NCI-H1417 treated with DMSO at 0.1 percent for 48 hours (cell line): ENCODE data around the gene TBPL2.
A peak's percentile ranks its signal among the peaks of the same experiment; 100 is the strongest.
"Not testable (repeated sequence)": the region's sequence is repeated elsewhere in the genome, so short reads cannot be mapped to it uniquely, and the experiment has no call there.

Source experiments
- DNase-seq: peaks from one replicate; lab custom pipeline; 2025; lab: John Stamatoyannopoulos, UW

Gene TBPL2

GRCh38 chr14:55440385-55440784, at the start of gene TBPL2:
Gene TBPL2 (minus strand): TSS chr14:55440616. CDS start chr14:55440449, 167 bp downstream.
- DNase-seq: no peak

GRCh38 chr14:55488204-55488603, 47.8 kb upstream of the TBPL2 start:
- no peak for DNase-seq

DNA sequence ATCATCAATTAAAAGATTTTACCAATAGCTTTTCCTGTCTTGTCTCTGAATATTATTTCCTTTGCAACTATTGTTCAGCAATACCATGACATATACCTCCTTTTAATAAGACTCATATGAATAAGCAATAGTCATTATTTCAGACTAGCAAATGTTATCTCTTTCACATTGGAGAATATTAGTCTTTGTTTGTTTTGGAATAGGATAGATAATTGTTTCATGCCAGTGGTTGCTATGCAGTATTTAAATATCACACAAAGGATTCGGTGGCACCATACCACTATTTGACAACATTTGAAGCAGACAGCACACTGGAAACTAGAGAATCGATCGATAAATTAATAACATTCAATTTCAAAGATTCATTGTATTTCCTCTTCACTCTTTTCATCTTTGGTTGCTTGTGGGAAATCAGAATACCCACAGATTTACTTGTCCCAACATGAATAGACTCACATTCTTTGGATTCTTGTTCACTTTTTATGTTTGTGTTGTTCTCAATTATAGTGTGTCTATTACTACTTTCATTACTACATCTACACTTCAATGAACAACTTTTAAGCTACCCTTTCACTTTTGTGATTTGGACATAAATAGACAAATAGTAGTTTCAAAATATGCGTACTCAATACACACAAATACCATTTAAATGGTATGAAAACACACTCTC, 42.7 kb upstream of the TBPL2 start:
- no peak for DNase-seq

DNA sequence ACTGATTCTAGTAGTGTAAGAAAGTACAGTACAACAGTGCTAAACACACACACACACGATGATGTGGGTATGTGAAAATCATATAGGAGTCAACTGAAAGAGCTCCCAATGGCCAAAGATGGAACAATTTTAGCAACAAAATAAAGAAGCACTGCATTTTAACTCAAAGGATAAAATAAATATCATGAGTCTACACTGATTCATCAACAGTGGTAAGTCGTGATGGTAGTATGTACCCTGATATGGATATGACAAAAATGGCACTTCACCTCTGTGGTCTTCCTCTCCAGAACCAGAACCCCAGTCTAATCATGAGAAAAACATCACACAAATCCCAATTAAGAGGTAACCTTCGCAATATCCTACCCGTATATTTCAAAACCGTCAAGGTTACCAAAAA, 41.4 kb upstream of the TBPL2 start:
- no peak for DNase-seq

DNA sequence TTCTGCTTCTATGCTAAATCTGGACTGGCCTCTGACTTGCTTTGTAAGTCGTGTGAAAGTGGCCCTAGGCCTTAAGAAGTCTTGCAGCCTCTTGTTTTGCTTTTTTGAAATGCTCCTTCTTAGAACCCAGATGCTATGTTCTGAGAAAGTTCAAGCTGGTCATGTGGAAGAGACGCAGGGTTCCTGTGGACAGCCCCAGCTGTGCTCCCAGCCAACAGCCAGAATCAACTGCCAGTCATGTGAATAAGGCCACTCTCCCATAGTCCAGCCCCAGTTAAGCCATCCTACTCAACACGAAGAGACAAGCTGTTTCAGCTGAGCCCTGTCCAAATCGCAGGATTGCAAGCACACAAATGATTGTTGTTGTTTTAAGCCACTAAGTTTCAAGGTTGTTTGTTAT, 37.3 kb upstream of the TBPL2 start:
- DNase-seq: no peak

DNA sequence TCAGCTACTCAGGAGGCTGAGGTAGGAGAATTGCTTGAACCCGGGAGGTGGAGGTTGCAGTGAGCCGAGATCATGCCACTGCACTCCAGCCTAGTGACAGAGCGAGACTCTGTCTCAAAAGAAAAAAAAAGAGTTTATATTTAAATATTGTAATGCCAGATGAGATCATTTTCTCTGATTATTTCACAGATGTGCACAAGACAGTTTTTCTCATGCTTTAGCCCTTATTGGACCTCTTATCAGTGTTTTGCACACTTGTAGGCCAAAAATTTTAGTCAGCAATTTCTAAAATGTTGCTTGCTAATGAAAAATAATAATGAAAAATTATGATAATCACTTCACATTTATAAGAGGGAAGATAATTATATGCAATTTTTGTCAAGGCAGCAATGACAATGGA, 36.0 kb upstream of the TBPL2 start:
- not testable (repeated sequence) for DNase-seq

DNA sequence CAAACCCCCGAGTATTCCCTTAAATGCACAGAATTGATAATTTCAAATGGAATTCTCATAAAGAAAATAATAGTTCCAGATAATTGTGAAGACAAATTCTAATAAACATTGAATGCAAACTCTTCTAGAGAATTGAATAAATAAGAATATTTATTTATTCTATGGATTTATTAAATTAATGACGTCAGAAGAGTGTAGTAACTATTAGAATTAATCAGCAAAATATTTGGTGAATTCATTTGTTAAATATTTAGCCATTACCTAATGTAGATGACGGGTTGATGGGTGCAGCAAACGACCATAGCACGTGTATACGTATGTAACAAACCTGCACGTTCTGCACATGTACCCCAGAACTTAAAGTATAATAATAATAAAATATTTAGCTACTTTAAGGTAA, 33.4 kb upstream of the TBPL2 start:
- no peak for DNase-seq

DNA sequence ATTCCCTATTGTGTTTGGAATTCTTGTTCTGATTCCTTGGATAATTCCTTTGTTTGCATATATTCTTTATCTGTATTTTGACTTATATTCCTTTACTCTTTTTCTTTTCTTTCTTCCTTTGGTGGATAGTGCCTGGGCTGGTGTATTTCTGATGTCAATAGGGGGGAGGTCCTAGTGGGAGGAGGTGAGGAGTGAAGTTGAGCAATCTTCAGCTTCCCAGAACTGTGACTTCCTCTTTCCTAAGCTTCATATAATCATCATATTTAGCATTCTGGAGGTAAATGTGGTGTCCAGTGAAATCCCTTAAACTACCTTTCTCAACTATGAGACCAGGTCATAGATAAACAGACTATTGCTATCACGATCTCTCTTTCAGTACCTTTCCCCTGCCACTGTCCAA, 29.6 kb upstream of the TBPL2 start:
- no peak for DNase-seq

DNA sequence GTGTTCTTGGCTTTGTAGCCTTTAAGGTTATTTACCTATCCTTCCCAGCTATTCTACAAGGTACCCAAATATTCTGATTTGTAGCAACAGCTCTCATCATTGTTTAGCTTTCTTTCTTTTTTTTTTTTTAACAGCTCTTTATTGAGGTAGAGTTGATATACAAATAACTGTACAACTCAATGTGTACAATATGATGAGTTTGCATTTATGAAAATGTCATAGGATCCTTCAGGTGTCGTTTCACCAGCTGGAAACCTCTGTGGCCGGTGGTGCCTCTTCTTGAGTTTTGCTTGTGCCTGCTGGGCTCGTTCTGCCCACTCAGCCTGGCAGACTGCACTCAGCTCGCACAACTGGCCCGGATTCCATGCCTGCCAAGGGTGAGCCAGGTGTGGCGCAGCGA, 26.9 kb upstream of the TBPL2 start:
- DNase-seq: no peak

- DNase-seq: no peak
Measured at GRCh38 chr14:55458800-55459515, 18.5 kb upstream of the TBPL2 start.

DNA sequence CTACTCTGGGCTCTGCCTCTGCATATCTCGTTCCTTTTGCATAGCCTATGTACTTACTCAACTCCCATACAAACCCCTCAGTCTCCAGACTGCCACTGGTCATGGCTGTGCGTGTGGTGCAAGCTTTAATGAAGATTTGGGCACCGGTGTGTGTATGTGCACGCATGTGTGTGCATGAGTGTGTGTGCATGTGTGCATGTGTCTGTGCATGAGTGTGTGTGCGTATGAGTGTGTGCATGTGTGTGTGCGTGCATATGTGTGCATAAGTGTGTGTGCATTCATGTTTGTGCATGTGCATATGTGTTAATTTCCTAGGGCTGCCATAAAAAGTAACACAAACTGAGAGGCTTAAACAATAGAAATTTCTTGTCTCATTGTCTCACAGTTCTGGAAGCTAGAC, 17.1 kb upstream of the TBPL2 start:
- DNase-seq: no peak

DNA sequence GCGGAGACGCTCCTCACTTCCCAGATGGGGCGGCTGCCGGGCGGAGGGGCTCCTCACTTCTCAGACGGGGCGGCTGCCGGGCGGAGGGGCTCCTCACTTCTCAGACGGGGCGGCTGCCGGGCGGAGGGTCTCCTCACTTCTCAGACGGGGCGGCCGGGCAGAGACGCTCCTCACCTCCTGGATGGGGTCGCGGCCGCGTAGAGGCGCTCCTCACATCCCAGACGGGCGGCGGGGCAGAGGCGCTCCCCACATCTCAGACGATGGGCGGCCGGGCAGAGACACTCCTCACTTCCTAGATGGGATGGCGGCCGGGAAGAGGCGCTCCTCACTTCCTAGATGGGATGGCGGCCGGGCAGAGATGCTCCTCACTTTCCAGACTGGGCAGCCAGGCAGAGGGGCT, 16.0 kb upstream of the TBPL2 start:
- DNase-seq: not testable (repeated sequence)

GRCh38 chr14:55454264-55455002, 14.0 kb upstream of the TBPL2 start:
- peak; percentile 51 for DNase-seq

DNA sequence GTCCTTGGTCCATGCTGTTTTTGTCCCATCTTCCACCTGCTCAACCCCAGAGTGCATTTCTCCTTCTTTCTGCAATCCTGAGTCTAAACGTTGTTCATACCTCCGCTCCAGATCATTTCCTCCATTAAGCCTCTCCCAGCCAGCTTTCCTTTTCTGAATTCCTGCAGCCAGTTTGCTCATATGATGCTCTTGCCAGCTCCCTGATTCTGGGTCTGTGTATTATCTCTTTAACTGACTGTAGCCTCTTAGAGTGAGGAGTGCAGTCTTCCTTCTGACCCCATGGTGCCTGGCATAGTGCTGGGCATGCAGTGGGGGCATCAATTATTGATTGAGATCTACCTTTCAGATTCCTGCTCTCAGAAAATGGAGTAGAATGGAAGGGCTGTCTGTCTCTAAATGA, 11.5 kb upstream of the TBPL2 start:
- DNase-seq: no peak

DNA sequence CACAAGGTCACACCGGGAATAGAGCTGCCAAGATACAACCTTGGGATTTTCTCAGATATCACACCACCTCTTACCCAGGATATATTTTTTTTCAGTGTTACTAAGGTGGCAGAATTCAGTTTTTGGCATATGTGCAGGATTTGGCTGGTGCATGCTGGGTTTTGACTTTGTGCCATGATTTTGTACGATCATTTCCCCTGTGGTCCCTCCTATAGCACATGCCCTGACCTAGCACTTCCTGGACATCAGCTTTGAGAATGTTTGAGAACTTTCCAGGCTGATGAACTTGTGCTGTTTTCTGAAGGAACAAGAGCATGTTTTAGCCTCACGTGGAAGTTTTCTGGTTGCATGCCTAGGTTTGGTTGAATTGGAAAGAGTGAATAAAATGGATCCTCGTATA, 11.0 kb upstream of the TBPL2 start:
- DNase-seq: no peak

DNA sequence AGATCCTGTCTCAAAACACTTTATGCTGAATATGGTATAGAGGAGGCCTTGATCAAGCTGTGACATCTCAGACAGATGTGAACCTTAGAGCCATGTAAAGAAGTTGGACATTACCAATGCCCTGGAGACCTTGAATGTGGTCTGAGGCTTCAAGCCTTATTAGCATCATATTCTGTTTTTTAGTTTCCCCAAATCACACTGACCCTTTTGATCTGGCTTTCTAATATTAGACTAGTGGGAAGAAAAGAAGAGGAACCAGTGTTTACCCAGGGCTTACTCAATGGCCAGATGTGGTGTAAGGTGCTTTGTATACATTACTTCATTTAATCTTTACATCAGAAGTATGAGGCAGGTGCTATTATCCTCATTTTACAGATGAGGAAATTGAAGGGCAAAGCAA, 10.6 kb upstream of the TBPL2 start:
- no peak for DNase-seq

DNA sequence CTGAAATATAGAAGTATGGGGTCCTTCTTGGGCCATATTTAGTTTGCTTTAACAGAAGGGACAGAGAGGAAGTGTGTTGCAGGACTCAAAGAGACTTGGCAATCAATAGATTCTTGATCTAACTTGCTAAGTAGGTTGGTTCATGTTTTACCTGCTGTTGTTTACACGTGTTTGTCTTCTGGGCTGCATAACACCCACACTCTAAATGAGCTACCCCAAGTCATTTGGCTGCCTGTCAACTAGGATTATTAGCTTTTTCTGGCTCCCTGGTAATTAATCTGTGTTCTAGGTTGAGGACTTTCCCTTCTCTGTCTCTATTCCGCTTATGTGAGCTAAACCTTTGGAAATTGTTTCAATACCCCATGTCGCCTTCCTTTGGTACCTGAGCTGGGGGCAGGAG, 10.1 kb upstream of the TBPL2 start:
- no peak for DNase-seq

DNA sequence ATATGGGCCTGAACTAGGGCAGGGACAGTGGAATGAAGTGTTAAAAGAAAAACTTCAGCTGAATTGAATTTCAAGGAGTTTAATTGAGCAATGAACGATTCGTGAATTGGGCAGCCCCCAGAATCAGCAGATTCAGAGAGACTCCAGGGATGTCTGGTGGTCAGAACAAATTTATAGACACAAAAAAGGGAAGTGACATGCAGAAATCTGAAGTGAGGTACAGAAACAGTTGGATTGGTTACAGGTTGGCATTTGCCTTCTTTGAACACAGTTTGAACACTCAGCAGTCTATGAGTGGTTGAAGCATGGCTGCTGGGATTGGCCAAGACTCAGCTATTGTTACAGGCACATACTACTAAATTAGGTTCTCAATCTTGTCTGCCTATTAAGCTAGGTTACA, 9.7 kb upstream of the TBPL2 start:
- DNase-seq: no peak

DNA sequence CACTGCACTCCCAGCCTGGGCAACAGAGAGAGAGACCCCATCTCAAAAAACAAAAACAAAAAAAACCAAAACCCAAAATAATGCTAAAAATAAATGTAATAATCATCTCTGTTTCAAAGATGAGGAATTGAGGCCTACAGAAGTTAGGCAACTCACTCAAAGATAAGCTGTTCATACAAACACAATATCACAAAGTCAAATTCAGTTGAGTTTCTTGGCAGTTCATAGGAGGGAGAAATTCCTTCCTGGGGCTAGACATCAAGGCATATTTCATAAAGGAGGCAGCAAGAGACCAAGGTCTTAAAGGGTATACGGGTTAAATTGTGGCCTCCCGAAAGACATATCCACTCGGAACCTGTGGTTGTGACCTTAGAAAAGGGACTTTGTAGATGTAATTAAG, 8.7 kb upstream of the TBPL2 start:
- DNase-seq: no peak

GRCh38 chr14:55448141-55448614, 7.8 kb upstream of the TBPL2 start:
- no peak for DNase-seq

- DNase-seq: no peak
Measured at GRCh38 chr14:55446833-55447232, 6.4 kb upstream of the TBPL2 start.

GRCh38 chr14:55446127-55446736, 5.8 kb upstream of the TBPL2 start:
- peak; percentile 44 for DNase-seq

- no peak for DNase-seq
Measured at GRCh38 chr14:55441286-55441685, 870 bp upstream of the TBPL2 start.
